ENCODE data around the gene KPNA3.

KPNA3 gene

GRCh38 chr13:49733181-49733951 is 59.1 kb downstream of the KPNA3 start:
- Histone ChIP-seq H3K36me3 (ENCODE audit: insufficient read depth, low read length) (peaks cover 24% of the 10 kb centered on the region; the same call in 1 of the 2 replicates), H3K4me3 (ENCODE audit: low read length, poor library complexity, severe bottlenecking) (no peak overlapping the region), H3K79me2 (ENCODE audit: insufficient read depth, low read length) (0 out of 2 replicates have a peak, but pooled peaks cover 8% of the 10 kb centered on the region), H3K9me3 (ENCODE audit: insufficient read depth, low read depth, low read length) (no peaks in the 10 kb centered on the region), H4K20me1 (ENCODE audit: insufficient read depth, low read length, poor library complexity, severe bottlenecking) (peaks cover 3% of the 10 kb centered on the region), H3F3A (ENCODE audit: low read depth) (no peaks in the 10 kb centered on the region), H3K4me1 (ENCODE audit: insufficient read depth, low read length, poor library complexity, severe bottlenecking) (peaks cover 4% of the 10 kb centered on the region), H3K9me2 (replicated peaks; ENCODE audit: low read depth, low read length) (no peaks in the 10 kb centered on the region), H3K27me3 (ENCODE audit: insufficient read depth, low read length, poor library complexity, severe bottlenecking) (no peaks in the 10 kb centered on the region), H3K4me2 (ENCODE audit: low read depth, low read length, poor library complexity, severe bottlenecking) (no peak overlapping the region), H3K9ac (ENCODE audit: low read depth, low read length, poor library complexity, severe bottlenecking) (no peak overlapping the region), H2AFZ (ENCODE audit: low read length) (no peak overlapping the region)
- TF ChIP-seq, protein P1, sequence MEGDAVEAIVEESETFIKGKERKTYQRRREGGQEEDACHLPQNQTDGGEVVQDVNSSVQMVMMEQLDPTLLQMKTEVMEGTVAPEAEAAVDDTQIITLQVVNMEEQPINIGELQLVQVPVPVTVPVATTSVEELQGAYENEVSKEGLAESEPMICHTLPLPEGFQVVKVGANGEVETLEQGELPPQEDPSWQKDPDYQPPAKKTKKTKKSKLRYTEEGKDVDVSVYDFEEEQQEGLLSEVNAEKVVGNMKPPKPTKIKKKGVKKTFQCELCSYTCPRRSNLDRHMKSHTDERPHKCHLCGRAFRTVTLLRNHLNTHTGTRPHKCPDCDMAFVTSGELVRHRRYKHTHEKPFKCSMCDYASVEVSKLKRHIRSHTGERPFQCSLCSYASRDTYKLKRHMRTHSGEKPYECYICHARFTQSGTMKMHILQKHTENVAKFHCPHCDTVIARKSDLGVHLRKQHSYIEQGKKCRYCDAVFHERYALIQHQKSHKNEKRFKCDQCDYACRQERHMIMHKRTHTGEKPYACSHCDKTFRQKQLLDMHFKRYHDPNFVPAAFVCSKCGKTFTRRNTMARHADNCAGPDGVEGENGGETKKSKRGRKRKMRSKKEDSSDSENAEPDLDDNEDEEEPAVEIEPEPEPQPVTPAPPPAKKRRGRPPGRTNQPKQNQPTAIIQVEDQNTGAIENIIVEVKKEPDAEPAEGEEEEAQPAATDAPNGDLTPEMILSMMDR (conservative IDR thresholded peaks at IDR 0.05; ENCODE audit: low read length), result no peak
- no peak for TF ChIP-seq EZH2phosphoT487 (IDR thresholded peaks at IDR 0.05; ENCODE audit: borderline replicate concordance)

DNA sequence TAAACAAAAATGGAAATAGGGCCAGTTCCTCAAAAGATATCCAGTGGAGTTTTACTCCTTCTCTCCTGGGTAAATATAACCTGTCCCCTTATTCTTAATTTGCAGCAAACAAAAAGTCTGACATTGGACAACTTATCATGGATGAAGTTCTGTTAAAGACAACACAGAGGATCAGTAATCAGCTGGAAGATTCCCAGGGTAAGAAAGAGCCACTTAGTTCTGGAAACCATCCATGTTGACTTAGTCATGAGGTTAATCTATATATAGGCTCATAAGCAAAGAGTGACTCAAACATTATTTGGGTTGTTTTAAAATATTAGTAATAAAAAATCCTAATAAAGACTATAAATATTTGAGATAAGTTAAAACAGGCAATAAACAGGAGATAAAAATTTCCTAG is 60.7 kb downstream of the KPNA3 start:
- Histone ChIP-seq H3K27me3 (ENCODE audit: insufficient read depth, low read length, poor library complexity, severe bottlenecking) (no peaks in the 10 kb centered on the region), H3K36me3 (ENCODE audit: insufficient read depth, low read length) (peaks cover 29% of the 10 kb centered on the region; the same call in 1 of the 2 replicates), H4K20me1 (ENCODE audit: insufficient read depth, low read length, poor library complexity, severe bottlenecking) (peaks cover 3% of the 10 kb centered on the region), H3K9ac (ENCODE audit: low read depth, low read length, poor library complexity, severe bottlenecking) (no peak overlapping the region), H3K9me3 (ENCODE audit: insufficient read depth, low read depth, low read length) (no peaks in the 10 kb centered on the region), H3K79me2 (ENCODE audit: insufficient read depth, low read length) (0 out of 2 replicates have a peak, but pooled peaks cover 4% of the 10 kb centered on the region), H3F3A (ENCODE audit: low read depth) (no peaks in the 10 kb centered on the region), H3K4me1 (ENCODE audit: insufficient read depth, low read length, poor library complexity, severe bottlenecking) (peaks cover 4% of the 10 kb centered on the region), H3K4me3 (ENCODE audit: low read length, poor library complexity, severe bottlenecking) (no peak overlapping the region), H3K9me2 (replicated peaks; ENCODE audit: low read depth, low read length) (no peaks in the 10 kb centered on the region), H3K4me2 (ENCODE audit: low read depth, low read length, poor library complexity, severe bottlenecking) (no peak overlapping the region), H2AFZ (ENCODE audit: low read length) (no peak overlapping the region)
- no peak for TF ChIP-seq EZH2phosphoT487 (IDR thresholded peaks at IDR 0.05; ENCODE audit: borderline replicate concordance)
- TF ChIP-seq, protein P1 (conservative IDR thresholded peaks at IDR 0.05; ENCODE audit: low read length), result no peak

- Histone ChIP-seq H3K4me3 (ENCODE audit: low read length, poor library complexity, severe bottlenecking) (no peak overlapping the region), H3K4me1 (ENCODE audit: insufficient read depth, low read length, poor library complexity, severe bottlenecking) (no peaks in the 10 kb centered on the region), H3K79me2 (ENCODE audit: insufficient read depth, low read length) (no peaks in the 10 kb centered on the region), H3K4me2 (ENCODE audit: low read depth, low read length, poor library complexity, severe bottlenecking) (no peak overlapping the region), H3K9me2 (replicated peaks; ENCODE audit: low read depth, low read length) (no peaks in the 10 kb centered on the region), H3K9ac (ENCODE audit: low read depth, low read length, poor library complexity, severe bottlenecking) (no peak overlapping the region), H3F3A (ENCODE audit: low read depth) (no peaks in the 10 kb centered on the region), H4K20me1 (ENCODE audit: insufficient read depth, low read length, poor library complexity, severe bottlenecking) (peaks cover 2% of the 10 kb centered on the region), H2AFZ (ENCODE audit: low read length) (no peak overlapping the region), H3K9me3 (ENCODE audit: insufficient read depth, low read depth, low read length) (peaks cover 5% of the 10 kb centered on the region; the same call in 1 of the 2 replicates), H3K27me3 (ENCODE audit: insufficient read depth, low read length, poor library complexity, severe bottlenecking) (no peaks in the 10 kb centered on the region), H3K36me3 (ENCODE audit: insufficient read depth, low read length) (peaks cover 51% of the 10 kb centered on the region)
- TF ChIP-seq EZH2phosphoT487 (IDR thresholded peaks at IDR 0.05; ENCODE audit: borderline replicate concordance), result no peak
- TF ChIP-seq, protein P1 (conservative IDR thresholded peaks at IDR 0.05; ENCODE audit: low read length), result no peak
These were observed 75.9 kb downstream of the KPNA3 start for GRCh38 chr13:49716615-49717014.

All from Loucy (cell line).